ENCODE results near the gene LHX2.

- TF ChIP-seq CTCF (IDR thresholded peaks at IDR 0.05) = no peak
- no peak for TF ChIP-seq POLR2A (IDR thresholded peaks at IDR 0.05)
Observed at GRCh38 chr9:124033967-124034366, 22.4 kb downstream of the LHX2 start.

All from adrenal gland (tissue), 5 donors.